Ishikawa (cell line): ENCODE measurements around the gene SDHAF1.

ENCODE experiments used
- CREB1 ChIP-seq: IDR thresholded peaks from 2 replicates; pipeline ENCODE4 v1.6.1; 2012; ENCODE audit warnings: low read depth
- FOXM1 ChIP-seq: IDR thresholded peaks from 2 replicates; pipeline ENCODE4 v1.6.1; 2012; ENCODE audit warnings: low read depth, borderline replicate concordance
- REST ChIP-seq: IDR thresholded peaks from 2 replicates; pipeline ENCODE4 v1.6.1; 2012; ENCODE audit warnings: low read depth, mild to moderate bottlenecking
- TEAD4 ChIP-seq: IDR thresholded peaks from 2 replicates; pipeline ENCODE4 v1.6.1; 2012

- no peak for TF ChIP-seq FOXM1
- TF ChIP-seq REST: no peak
- TF ChIP-seq CREB1: no peak
- TF ChIP-seq TEAD4: no peak
These were observed 14.8 kb downstream of the SDHAF1 start for GRCh38 chr19:36009633-36010379.
